ENCODE measurements around the gene NRG3. TPM values are rescaled to one million over a fixed set of nuclear protein-coding genes. Genes with fewer than 3 reads are reported as not detected.

The NRG3 gene
- total and polyA plus RNA-seq, 12 donors, result 0.46 to 3.8 (median 1.3) TPM

DNA sequence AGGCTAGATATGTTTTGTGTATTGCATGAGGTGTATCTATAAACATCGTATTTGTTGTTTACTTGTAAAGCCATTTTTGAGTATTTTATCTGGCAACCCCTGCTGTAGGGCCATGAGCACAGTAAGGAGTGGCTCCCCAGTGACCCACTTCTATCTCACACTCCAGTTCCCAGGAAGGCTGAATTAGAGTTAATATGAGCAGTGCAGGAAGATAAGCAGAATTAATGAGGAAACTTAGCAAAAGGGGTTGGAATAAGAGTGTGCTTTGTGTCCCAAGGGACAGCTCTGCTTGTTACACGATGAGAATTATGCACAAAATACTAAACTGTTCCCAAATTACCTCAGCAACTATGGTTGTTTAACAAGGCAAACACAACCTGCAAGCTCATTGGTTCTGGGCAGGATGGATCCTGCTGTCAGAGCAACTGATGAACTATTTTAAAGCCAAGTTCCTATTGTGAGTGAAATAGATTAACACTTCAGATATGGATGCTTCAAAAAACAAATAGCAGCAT, 1005.8 kb downstream of the NRG3 start:
- WGBS, 4 donors, result 52 to 65% (median 61%) methylated on average over 2 of the region's 2 CpGs
- no peak for DNase-seq
- Histone ChIP-seq H3K9me3 (replicated peaks in 1 of 3) (no peaks in the 10 kb centered on the region), H3K36me3 (replicated peaks in 1 of 2) (no peaks in the 10 kb centered on the region), H3K27ac (no peak overlapping the region), H3K27me3 (no peaks in the 10 kb centered on the region), H3K4me3 (no peak overlapping the region), H3K4me1 (replicated peaks in 1 of 2) (no peaks in the 10 kb centered on the region)
- intact Hi-C loops (cut with DNase I), result no loop called here
- no peak for TF ChIP-seq POLR2A (IDR thresholded peaks at IDR 0.05)
- TF ChIP-seq, protein P1, sequence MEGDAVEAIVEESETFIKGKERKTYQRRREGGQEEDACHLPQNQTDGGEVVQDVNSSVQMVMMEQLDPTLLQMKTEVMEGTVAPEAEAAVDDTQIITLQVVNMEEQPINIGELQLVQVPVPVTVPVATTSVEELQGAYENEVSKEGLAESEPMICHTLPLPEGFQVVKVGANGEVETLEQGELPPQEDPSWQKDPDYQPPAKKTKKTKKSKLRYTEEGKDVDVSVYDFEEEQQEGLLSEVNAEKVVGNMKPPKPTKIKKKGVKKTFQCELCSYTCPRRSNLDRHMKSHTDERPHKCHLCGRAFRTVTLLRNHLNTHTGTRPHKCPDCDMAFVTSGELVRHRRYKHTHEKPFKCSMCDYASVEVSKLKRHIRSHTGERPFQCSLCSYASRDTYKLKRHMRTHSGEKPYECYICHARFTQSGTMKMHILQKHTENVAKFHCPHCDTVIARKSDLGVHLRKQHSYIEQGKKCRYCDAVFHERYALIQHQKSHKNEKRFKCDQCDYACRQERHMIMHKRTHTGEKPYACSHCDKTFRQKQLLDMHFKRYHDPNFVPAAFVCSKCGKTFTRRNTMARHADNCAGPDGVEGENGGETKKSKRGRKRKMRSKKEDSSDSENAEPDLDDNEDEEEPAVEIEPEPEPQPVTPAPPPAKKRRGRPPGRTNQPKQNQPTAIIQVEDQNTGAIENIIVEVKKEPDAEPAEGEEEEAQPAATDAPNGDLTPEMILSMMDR (IDR thresholded peaks at IDR 0.05), result no peak

DNA sequence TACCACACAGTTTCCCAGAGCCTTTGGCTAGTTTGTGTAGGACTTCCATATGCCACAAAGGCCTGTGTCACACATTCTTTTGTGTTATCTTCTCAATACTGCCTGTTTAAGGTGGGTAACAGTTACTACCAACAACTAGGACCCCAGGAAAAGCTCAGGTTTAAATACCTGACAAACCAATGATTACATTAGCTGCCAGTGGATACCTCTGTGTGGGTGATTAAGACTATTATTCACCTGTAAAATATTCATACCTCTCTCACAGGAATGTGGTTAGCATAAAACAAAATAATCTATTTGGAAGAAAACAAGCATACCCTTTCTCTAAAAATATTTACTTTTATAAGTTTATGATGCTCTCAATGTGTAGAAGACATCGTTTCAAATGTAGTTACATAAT, 1007.7 kb downstream of the NRG3 start:
- no peaks in the 10 kb centered on the region for H3K27me3 ChIP-seq

DNA sequence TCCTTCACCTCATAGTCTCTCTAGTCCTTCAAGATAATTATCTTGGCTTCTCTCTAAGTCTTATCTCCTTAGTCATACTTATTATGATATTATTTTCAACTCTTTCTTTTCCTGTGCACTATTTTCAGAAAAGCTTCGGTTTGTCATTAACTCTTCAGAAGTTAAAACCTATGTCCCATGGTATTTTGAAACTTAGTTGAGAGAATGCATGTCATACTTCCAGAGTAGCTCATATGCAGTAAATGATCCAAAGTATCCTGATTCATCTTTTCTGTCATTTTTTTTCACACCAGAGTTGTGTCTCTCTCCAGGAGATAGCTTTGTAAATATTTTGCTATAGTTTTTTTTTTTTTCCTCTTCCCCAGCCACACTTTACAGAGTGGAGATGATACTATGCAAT, 1008.6 kb downstream of the NRG3 start:
- Histone ChIP-seq H3K27ac (no peak overlapping the region), H3K27me3 (no peaks in the 10 kb centered on the region), H3K4me1 (replicated peaks in 1 of 2) (no peaks in the 10 kb centered on the region), H3K36me3 (replicated peaks in 1 of 2) (no peaks in the 10 kb centered on the region), H3K9me3 (replicated peaks in 1 of 3) (no peaks in the 10 kb centered on the region), H3K4me3 (no peak overlapping the region)
- TF ChIP-seq, protein P1 (IDR thresholded peaks at IDR 0.05), result no peak
- no peak for TF ChIP-seq POLR2A (IDR thresholded peaks at IDR 0.05)
- 21 to 42% (median 26%) methylated on average over 1 of the region's 1 CpG for WGBS, 4 donors
- no peak for DNase-seq
- intact Hi-C loops (cut with DNase I), result no loop called here

More for the DNA sequence above, 1007.7 kb downstream of the NRG3 start:
- intact Hi-C loops (cut with DNase I), result no loop called here
- H3K36me3 ChIP-seq (replicated peaks in 1 of 2), result no peaks in the 10 kb centered on the region
- WGBS, 4 donors, result 68 to 75% (median 73%) methylated on average over 1 of the region's 1 CpG
- TF ChIP-seq, protein P1 (IDR thresholded peaks at IDR 0.05), result no peak
- TF ChIP-seq POLR2A (IDR thresholded peaks at IDR 0.05), result no peak
- no peaks in the 10 kb centered on the region for H3K4me1 ChIP-seq (replicated peaks in 1 of 2)
- no peak overlapping the region for H3K27ac ChIP-seq
- no peak overlapping the region for H3K4me3 ChIP-seq
- H3K9me3 ChIP-seq (replicated peaks in 1 of 3), result no peaks in the 10 kb centered on the region
- no peak for DNase-seq

DNA sequence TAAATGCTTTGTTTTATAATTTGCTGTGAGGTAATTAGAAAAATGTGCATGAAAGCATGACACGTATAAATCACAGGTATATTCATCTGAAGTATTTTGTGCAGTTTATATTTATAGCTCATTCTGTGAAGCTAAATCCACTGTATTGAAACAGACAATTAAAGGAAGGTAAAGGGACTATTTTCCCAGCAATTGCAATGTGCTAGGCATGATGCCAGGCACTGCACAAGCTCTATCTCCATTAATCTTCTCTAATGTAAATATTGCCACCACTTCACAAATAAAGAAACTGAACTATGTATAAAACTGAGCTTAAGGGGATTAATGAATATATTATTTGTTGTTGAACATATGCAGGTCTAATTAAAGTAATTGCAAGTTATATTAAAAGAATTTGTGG, 1012.5 kb downstream of the NRG3 start:
- Histone ChIP-seq H3K27ac (no peak overlapping the region), H3K9me3 (replicated peaks in 1 of 3) (no peaks in the 10 kb centered on the region), H3K36me3 (replicated peaks in 1 of 2) (no peaks in the 10 kb centered on the region), H3K4me1 (replicated peaks in 1 of 2) (no peaks in the 10 kb centered on the region), H3K27me3 (no peaks in the 10 kb centered on the region), H3K4me3 (no peak overlapping the region)
- intact Hi-C loops (cut with DNase I), result no loop called here
- TF ChIP-seq POLR2A (IDR thresholded peaks at IDR 0.05), result no peak
- TF ChIP-seq, protein P1 (IDR thresholded peaks at IDR 0.05), result no peak
- 64 to 75% (median 73%) methylated on average over 1 of the region's 1 CpG for WGBS, 4 donors
- no peak for DNase-seq
